Smooth muscle cell (in vitro differentiated cells): Measurements from ENCODE around the gene TKT. TPM values are rescaled to one million over a fixed set of nuclear protein-coding genes. Genes with fewer than 3 reads are reported as not detected.

Experiments
- DNase-seq: peaks from one replicate; lab custom pipeline; 2025; ENCODE audit not compliant: unreplicated experiment; lab: John Stamatoyannopoulos, UW
- H2AFZ ChIP-seq: fragments of 200-600 bp; sonication (generic); 2 replicates; pipeline ENCODE4 v1.6.0; 2016; ENCODE audit warnings: antibody characterized with exemption, low read depth, mild to moderate bottlenecking
- H3F3A ChIP-seq: fragments of 200-600 bp; sonication (generic); 2 replicates; pipeline ENCODE4 v1.6.0; 2017; ENCODE audit warnings: antibody characterized with exemption, low read depth
- H3K27ac ChIP-seq: fragments of 200-600 bp; sonication (generic); 2 replicates; pipeline ENCODE4 v1.5.1; 2016; ENCODE audit warnings: low read depth, mild to moderate bottlenecking
- H3K27me3 ChIP-seq: fragments of 200-600 bp; sonication (generic); 2 replicates; pipeline ENCODE4 v1.6.1; 2016; ENCODE audit warnings: low read depth, mild to moderate bottlenecking
- H3K36me3 ChIP-seq: fragments of 200-600 bp; sonication (generic); 2 replicates; pipeline ENCODE4 v1.5.1; 2016; ENCODE audit warnings: low read depth
- H3K4me1 ChIP-seq: fragments of 200-600 bp; sonication (generic); 2 replicates; pipeline ENCODE4 v1.5.1; 2016; ENCODE audit warnings: low read depth
- H3K4me2 ChIP-seq: fragments of 200-600 bp; sonication (generic); 2 replicates; pipeline ENCODE4 v1.6.0; 2016; ENCODE audit warnings: mild to moderate bottlenecking
- H3K4me3 ChIP-seq: fragments of 200-600 bp; sonication (generic); 2 replicates; pipeline ENCODE4 v1.5.1; 2016; ENCODE audit warnings: mild to moderate bottlenecking
- H3K79me2 ChIP-seq: fragments of 200-600 bp; sonication (generic); 2 replicates; pipeline ENCODE4 v1.6.0; 2016; ENCODE audit warnings: low read depth, mild to moderate bottlenecking
- H3K9ac ChIP-seq: fragments of 200-600 bp; sonication (generic); 2 replicates; pipeline ENCODE4 v1.6.0; 2016; ENCODE audit warnings: low read depth
- H3K9me3 ChIP-seq: fragments of 200-600 bp; sonication (generic); replicated peaks from 2 replicates; pipeline ENCODE4 v1.5.1; 2016; ENCODE audit warnings: low read depth
- H4K20me1 ChIP-seq: fragments of 200-600 bp; sonication (generic); 2 replicates; pipeline ENCODE4 v1.6.0; 2016; ENCODE audit warnings: low read depth
- CTCF ChIP-seq: fragments of 200-600 bp; sonication (generic); IDR thresholded peaks from 2 replicates; pipeline ENCODE4 v1.5.1; 2017; ENCODE audit warnings: borderline replicate concordance, mild to moderate bottlenecking, antibody characterized with exemption; ENCODE audit not compliant: insufficient read depth, poor library complexity, severe bottlenecking
- WGBS: methylation state at CpG from one replicate; pipeline ENCODE4 v1.1.7; 2016; ENCODE audit warnings: low lambda C conversion rate; 5-methylcytosine and 5-hydroxymethylcytosine counted together
- polyA plus RNA-seq: library from polyadenylated mRNA; unstranded; fragments of >200 nt; fragmentation: Nextera tagmentation; extraction: Ambion mirVana; gene quantifications from 2 replicates; pipeline ENCODE4 v1.2.1, GENCODE V29; 2016
- total RNA-seq: library from RNA; depleted of rRNA; stranded (reverse); fragments of >200 nt; gene quantifications from 2 replicates; pipeline ENCODE4 v1.2.3, GENCODE V29; 2014

TKT gene
- total and polyA plus RNA-seq, 2 experiments from 2014 or later = 124 to 138 TPM

GRCh38 chr3:53202331-53203015, 53.3 kb downstream of the TKT start:
- DNase-seq = no peak
- 83% methylated on average over 14 of the region's 14 CpGs for WGBS

GRCh38 chr3:53200501-53201498, 55.0 kb downstream of the TKT start:
- DNase-seq = no peak
- whole genome bisulfite sequencing = 90% methylated on average over 19 of the region's 19 CpGs

More at GRCh38 chr3:53202331-53203015, 53.3 kb downstream of the TKT start:
- TF ChIP-seq CTCF = no peak
- H3K79me2 ChIP-seq = no peaks in the 10 kb centered on the region
- no peak overlapping the region for H3K4me3 ChIP-seq
- no peaks in the 10 kb centered on the region for H3K4me1 ChIP-seq
- no peak overlapping the region for H3K27ac ChIP-seq
- H4K20me1 ChIP-seq = no peaks in the 10 kb centered on the region
- H3F3A ChIP-seq = no peaks in the 10 kb centered on the region
- H3K9me3 ChIP-seq = no peaks in the 10 kb centered on the region
- H3K27me3 ChIP-seq = no peaks in the 10 kb centered on the region
- H3K4me2 ChIP-seq = no peak overlapping the region
- no peak overlapping the region for H3K9ac ChIP-seq
- no peaks in the 10 kb centered on the region for H3K36me3 ChIP-seq
- no peak overlapping the region for H2AFZ ChIP-seq

GRCh38 chr3:53199834-53200233, 56.0 kb downstream of the TKT start:
- TF ChIP-seq CTCF = no peak
- Histone ChIP-seq H3K79me2 (no peaks in the 10 kb centered on the region), H3K4me3 (no peak overlapping the region), H4K20me1 (no peaks in the 10 kb centered on the region), H3K9ac (no peak overlapping the region), H3K27ac (no peak overlapping the region), H3F3A (no peaks in the 10 kb centered on the region), H3K27me3 (no peaks in the 10 kb centered on the region), H3K9me3 (no peaks in the 10 kb centered on the region), H3K36me3 (no peaks in the 10 kb centered on the region), H2AFZ (no peak overlapping the region), H3K4me1 (peaks cover 5% of the 10 kb centered on the region), H3K4me2 (no peak overlapping the region)
- DNase-seq = no peak
- WGBS = 75% methylated on average over 3 of the region's 3 CpGs

More at GRCh38 chr3:53200501-53201498, 55.0 kb downstream of the TKT start:
- no peak for TF ChIP-seq CTCF
- H3K4me1 ChIP-seq = peaks cover 5% of the 10 kb centered on the region
- no peak overlapping the region for H3K4me2 ChIP-seq
- H3K79me2 ChIP-seq = no peaks in the 10 kb centered on the region
- H3K9me3 ChIP-seq = no peaks in the 10 kb centered on the region
- H3K27ac ChIP-seq = no peak overlapping the region
- no peak overlapping the region for H3K9ac ChIP-seq
- no peaks in the 10 kb centered on the region for H4K20me1 ChIP-seq
- no peak overlapping the region for H3K4me3 ChIP-seq
- H3K27me3 ChIP-seq = no peaks in the 10 kb centered on the region
- H2AFZ ChIP-seq = no peak overlapping the region
- H3F3A ChIP-seq = no peaks in the 10 kb centered on the region
- H3K36me3 ChIP-seq = no peaks in the 10 kb centered on the region
